GM13977 (cell line): Measurements from ENCODE around the gene SLC2A4RG.

Source experiments
- DNase-seq: peaks from one replicate; pipeline ENCODE4 v3.0.0; 2012; ENCODE audit warnings: low spot score
- in situ Hi-C: fragments of 300-500 bp; cut with MboI; formaldehyde crosslinking; loops from one replicate; pipeline ENCODE4 v1.12.0; 2022; ENCODE audit warnings: low sequenced_read_pairs, low pct_unique_long_range_greater_than_20kb, mixed read lengths, inconsistent platforms; ENCODE audit not compliant: unreplicated experiment
- TF ChIP-seq, protein P1 (sequence below): IDR thresholded peaks from 2 replicates; pipeline ENCODE4 v1.5.1; 2012; ENCODE audit warnings: mild to moderate bottlenecking, control low read depth; ENCODE audit not compliant: insufficient read depth; ENCODE audit errors: extremely low read depth, missing control alignments

The SLC2A4RG gene

DNA sequence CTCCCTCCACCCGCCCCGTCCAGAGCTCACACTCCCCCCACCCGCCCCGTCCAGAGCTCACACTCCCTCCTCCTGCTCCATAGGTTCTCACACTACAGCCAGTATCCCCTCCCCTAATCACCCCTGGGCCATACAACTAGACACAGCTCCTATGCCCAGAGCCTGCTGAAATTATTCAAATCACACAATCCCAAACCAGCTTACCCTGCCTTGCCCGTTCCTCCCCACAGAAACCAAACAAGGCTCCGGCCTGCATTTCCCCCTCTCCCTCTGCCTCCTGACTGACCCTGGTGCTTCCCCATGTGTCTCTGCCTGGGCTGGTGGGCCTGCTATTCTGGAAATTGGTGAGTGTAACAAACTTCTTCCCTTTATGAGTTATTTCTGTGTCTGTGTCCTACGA, 18.6 kb downstream of the SLC2A4RG start:
- in situ Hi-C loops, result no loop called here
- no peak for DNase-seq
- TF ChIP-seq, protein P1, sequence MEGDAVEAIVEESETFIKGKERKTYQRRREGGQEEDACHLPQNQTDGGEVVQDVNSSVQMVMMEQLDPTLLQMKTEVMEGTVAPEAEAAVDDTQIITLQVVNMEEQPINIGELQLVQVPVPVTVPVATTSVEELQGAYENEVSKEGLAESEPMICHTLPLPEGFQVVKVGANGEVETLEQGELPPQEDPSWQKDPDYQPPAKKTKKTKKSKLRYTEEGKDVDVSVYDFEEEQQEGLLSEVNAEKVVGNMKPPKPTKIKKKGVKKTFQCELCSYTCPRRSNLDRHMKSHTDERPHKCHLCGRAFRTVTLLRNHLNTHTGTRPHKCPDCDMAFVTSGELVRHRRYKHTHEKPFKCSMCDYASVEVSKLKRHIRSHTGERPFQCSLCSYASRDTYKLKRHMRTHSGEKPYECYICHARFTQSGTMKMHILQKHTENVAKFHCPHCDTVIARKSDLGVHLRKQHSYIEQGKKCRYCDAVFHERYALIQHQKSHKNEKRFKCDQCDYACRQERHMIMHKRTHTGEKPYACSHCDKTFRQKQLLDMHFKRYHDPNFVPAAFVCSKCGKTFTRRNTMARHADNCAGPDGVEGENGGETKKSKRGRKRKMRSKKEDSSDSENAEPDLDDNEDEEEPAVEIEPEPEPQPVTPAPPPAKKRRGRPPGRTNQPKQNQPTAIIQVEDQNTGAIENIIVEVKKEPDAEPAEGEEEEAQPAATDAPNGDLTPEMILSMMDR, result no peak

DNA sequence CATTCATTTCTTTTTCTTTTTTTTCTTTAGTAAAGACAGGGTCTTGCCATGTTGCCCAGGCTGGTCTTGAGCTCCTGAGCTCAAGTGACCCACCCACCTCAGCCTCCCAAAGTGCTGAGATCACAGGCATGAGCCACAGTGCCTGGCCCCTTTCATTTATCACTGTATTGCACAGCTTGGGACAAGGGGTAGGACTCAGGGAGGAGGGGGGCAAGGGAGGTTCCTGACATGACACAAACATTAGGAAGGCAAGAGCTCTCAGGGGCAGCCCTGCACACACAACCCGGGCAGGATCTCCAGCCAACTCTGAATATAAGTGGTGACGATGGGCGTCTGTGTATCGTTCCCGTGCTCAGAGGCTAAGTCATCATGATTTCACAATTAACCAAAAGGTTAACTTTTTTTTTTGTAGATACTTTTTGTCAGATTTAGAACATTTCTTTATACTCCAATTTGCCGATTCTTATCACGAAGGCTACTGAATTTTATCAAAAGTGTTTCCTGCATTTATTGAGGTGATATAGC, 19.9 kb downstream of the SLC2A4RG start:
- in situ Hi-C loops, result no loop called here
- DNase-seq, result no peak
- TF ChIP-seq, protein P1, result no peak

DNA sequence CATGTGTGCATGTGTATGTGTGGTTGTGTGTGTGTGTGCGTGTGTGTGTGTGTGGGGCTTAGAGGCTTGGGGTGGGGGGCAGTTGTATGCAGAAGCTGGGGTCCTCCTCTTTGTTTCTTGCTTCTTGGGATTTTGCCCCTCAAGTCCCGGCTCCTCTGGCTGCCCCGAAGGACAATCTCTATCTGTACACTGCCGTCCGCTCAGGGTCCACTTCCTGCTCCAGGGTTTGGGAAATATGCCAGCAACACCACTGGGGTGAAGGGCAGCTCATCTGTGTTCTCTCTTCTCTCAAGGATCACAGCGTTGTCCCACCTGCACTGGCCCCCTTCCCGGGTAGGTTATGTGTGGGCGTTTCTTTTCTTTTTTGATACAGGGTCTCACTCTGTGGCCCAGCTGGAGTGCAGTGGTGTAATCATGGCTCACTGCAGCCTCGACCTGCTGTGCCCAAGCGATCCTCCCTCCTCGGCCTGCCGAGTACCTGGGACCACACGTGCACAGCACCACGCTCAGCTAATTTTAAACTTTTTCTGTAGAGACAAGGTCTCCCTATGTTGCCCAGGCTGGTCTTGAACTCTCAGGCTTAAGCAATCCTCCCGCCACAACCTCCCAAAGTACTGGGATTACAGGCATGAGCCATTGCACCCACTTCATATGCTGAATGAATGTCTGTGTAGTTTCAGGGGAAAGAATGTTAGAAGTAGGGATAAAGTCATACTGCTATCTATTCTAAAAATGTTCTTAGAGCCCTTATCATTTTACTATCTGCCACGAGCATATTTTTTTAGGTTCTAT, 25.7 kb downstream of the SLC2A4RG start:
- TF ChIP-seq, protein P1, result no peak
- no peak for DNase-seq
- in situ Hi-C loops, result no loop called here

DNA sequence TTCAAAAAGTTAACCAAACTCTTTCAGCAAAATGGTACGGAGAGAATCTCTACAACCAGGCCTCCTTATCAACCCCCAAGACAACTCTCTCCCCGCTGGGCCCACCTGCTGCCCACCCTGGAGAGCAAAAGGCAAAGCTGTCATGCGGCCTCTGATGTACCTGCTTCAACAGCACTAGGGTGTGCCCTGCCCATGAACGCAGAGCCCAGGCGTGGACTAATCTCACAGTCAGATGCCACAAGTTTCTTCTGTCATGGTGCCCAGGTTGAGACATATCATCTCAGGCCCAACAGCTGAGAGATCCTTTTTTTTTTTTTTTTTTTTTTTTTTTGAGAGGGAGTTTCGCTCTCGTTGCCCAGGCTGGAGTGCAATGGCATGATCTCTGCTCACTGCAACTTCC, 26.3 kb downstream of the SLC2A4RG start:
- DNase-seq, result no peak
- in situ Hi-C loops, result no loop called here
- TF ChIP-seq, protein P1, result no peak

DNA sequence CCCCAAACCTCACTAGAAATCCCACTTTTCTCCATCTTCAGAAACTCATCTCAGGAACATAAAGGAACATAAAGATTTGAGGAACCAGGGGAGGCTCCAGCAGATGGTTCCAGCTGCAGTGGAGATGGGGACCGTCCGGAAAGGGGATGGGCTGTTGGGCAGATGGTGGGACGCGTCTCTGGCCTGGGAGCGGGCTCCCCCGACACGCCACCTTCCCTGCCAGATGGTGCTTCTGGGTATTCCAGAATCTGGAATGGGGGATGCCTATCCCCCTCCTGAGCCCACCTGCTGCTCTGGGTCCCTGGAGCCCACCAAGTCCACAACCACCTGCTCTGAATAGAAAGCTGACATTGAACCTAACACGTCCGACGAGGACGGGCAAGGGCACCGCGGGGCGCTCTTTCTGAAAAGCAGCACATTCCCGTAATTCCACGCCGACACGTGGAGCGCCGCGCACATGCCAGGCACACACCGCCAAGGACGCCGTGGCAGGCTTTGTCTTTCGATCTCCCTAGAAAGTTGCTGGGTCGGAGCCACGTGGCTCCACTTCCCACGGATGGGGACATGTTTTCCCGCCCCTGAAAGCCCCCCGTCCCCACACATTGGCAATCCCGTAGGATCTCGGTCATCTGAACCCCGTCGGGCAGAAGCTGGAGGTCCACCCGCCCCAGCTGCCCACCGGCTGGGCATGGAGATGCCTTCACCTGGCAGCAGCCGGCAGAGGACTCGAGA, 27.3 kb downstream of the SLC2A4RG start:
- no peak for DNase-seq
- in situ Hi-C loops, result no loop called here
- TF ChIP-seq, protein P1, result no peak

DNA sequence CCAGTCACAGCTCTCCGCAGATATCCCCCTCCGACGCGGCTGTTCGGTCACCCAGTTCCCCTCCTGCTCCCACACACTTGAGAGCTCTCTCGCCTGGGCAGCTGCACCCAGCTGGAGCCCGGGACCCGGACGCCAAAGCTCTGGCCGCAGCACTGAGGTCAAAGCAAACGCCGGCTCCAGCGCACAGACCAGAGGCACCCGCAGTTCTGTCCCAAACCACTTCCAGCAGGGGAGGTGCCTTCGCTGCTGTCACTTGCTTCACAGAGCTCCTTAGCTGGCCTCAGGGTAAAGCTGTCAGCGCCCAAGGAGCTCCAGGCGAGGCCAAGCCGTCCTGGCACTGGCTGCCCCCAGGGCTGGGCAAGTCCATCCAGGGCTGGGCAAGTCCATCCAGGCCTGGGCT, 27.9 kb downstream of the SLC2A4RG start:
- in situ Hi-C loops, result no loop called here
- no peak for DNase-seq
- TF ChIP-seq, protein P1, result no peak
